D721Med (cell line): ENCODE data around the gene SCAMP5.

Source experiments
- DNase-seq: peaks from one replicate; pipeline ENCODE4 v3.0.0; 2011; ENCODE audit warnings: low spot score; ENCODE audit not compliant: insufficient read length
- FAIRE-seq: peaks from 2 replicates; lab custom pipeline; 2011; peaks lifted over from hg19 to GRCh38; lab: Jason Lieb, UNC
- TF ChIP-seq, protein P1 (sequence below): IDR thresholded peaks from 2 replicates; pipeline ENCODE4 v1.5.1; 2012; ENCODE audit warnings: mild to moderate bottlenecking, control low read depth; ENCODE audit not compliant: insufficient read depth; ENCODE audit errors: missing control alignments

The SCAMP5 gene

DNA sequence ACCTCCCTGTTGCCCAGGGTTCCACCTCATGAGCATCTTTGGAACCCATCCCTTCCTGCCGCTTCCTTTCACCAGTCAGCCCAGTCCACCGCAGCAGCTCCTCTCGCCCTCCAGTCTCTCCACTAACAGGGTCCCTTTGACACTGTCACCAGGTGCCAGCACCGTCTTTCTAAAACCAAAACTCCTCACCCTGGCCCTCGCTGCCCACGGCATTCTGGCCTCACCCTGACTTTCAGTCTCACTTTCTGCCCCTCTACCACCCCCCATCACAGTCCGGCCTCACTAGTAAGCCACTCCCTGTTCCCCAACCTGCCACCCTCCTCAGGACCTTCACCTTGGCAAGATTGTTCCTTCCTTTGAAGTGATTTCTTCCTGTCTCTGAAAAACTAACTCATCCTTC is 32.2 kb downstream of the SCAMP5 start:
- no peak for DNase-seq
- FAIRE-seq: no peak
- TF ChIP-seq, protein P1, sequence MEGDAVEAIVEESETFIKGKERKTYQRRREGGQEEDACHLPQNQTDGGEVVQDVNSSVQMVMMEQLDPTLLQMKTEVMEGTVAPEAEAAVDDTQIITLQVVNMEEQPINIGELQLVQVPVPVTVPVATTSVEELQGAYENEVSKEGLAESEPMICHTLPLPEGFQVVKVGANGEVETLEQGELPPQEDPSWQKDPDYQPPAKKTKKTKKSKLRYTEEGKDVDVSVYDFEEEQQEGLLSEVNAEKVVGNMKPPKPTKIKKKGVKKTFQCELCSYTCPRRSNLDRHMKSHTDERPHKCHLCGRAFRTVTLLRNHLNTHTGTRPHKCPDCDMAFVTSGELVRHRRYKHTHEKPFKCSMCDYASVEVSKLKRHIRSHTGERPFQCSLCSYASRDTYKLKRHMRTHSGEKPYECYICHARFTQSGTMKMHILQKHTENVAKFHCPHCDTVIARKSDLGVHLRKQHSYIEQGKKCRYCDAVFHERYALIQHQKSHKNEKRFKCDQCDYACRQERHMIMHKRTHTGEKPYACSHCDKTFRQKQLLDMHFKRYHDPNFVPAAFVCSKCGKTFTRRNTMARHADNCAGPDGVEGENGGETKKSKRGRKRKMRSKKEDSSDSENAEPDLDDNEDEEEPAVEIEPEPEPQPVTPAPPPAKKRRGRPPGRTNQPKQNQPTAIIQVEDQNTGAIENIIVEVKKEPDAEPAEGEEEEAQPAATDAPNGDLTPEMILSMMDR: no peak

DNA sequence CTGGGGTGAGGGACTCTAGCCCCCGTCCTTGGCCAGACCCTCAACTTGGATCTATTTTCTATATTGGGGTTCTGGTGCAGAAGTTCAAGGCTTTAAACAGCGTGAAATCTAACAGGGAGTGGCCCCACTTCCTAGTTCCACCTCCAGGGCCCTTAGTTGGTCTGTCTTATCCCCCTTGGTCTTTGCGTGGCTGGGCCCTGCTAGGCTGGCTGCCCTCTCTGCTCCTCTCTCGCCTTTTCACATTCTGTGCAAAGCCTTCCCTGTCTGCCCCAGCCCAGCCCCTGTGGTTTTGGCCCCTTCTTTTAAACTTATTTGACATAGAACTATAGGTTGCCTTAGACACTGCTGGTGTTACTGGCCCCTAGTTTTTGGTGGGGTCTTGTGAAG is 33.6 kb downstream of the SCAMP5 start:
- TF ChIP-seq, protein P1: no peak
- FAIRE-seq (no peak), DNase-seq (no peak)

DNA sequence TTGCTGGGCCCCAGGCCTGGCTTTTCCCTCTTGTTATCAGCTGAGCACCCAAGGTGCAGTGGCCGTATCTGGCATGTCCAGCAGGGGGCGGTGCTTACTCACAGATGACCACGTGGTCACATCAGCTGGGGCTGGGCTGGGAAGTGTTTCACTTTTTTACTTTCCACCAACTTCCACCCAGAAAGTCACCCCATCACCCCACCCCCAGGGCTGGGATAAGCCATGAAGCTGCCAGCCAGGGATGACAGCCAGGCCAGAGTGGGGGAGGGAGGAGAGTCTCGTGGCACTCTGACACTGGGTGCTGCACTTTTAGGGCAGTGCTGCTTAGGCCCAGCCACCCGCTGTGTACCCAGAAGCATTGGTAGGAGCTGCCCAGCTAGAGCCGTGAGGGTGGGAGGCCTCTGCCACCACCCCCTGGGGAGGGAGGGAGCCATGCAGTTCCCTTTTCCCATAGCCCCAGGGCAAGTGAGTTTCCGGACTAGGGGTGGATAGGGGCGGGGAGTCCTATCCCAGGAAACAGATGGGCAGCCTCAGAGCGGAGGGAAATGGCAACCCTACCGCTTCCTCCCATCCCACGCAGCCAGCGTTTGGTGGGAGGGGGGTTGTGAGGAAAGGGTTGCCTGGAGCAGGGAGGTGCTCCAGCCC is 34.1 kb downstream of the SCAMP5 start:
- DNase-seq (peak; percentile 69), FAIRE-seq (no peak)
- TF ChIP-seq, protein P1: peak; percentile 92

DNA sequence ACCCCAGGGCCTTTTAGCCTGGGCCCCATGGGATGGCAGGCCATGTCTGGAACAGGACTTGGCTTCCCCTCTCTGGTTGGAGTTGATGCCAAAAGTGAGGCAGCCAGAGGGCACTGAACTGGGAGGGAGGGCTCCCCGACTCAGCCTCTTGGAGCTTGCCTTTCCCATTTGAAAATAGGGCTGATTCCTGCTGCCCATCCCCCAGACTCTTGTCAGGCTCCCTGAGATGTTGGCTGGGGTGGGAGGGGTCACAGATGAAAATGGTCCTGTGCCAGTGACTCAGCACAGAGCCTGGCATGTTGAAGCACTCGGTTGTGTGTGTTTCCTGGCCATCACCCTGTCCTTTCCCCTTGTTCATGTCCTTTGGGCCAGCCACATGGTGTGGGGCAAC is 34.7 kb downstream of the SCAMP5 start:
- DNase-seq (no peak), FAIRE-seq (no peak)
- TF ChIP-seq, protein P1: no peak

DNA sequence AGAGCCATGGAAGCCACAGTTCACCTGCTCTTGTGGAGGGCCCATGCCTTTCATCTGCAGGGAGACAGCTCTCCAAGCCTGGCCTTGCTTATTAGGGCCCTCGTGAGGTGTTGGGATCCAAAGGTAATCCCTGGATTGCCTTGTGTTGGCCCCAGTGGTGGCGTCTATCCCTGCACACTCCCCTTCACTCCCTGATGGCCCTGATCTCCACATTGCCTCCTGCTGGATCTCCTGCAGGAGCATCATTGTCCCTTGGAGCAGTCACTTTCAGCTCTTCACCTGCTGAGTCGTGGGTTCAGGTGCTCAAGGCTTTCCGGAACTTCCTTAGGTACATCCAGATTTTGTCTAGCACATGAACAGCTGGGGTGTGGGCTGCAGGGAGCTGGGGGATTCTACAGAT is 35.1 kb downstream of the SCAMP5 start:
- no peak for FAIRE-seq
- DNase-seq: no peak
- TF ChIP-seq, protein P1: no peak

DNA sequence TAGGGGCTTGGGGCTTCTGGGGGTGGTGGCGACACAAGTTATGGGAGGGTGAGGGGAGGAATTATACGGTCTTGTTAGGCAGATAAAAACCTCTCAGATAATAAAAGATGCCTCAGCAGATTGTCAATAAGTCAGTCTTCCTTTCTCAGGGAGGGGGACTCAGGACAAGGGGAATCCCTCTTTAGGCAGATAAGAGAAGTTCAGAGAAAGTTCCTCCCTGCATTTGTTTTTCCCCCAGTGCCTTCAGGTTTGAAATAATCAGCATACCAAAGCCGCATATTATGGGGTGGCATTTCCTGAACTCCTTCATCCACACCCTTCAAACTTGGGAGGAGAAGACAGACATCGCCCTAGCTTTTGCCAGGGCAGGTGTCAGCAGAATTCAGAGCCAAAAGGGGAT is 36.5 kb downstream of the SCAMP5 start:
- TF ChIP-seq, protein P1: no peak
- FAIRE-seq (no peak), DNase-seq (no peak)

DNA sequence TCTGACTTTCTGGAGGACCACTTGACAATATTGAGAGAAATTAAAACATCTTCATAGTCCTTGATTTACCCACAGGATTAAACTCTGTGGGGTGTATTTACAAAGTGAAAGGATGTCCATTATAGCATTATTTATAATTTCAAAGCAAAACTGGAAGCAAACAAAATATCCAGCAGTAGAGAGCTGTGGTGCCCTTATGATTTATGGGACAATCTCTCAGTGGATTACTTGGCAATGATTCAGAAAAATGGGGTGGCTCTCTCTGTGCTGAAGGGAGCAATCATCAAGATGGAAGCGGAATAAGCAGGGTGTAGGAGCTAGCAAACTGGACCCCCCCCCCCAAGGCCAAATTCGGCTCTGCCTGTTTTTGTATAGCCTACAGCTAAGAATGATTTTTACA is 37.0 kb downstream of the SCAMP5 start:
- FAIRE-seq (no peak), DNase-seq (no peak)
- TF ChIP-seq, protein P1: no peak
